ENCODE results near the gene ATP8B2.
A peak's percentile ranks its signal among the peaks of the same experiment; 100 is the strongest.
"Not testable (repeated sequence)": the region's sequence is repeated elsewhere in the genome, so short reads cannot be mapped to it uniquely, and the experiment has no call there.

The ATP8B2 gene

GRCh38 chr1:154316704-154317103 lies 8.6 kb upstream of the ATP8B2 start:
- Mint-ChIP-seq H3K4me1 (no peaks in the 10 kb centered on the region), H3K27me3 (ENCODE audit: low read depth, poor library complexity) (peaks cover 39% of the 10 kb centered on the region), H3K36me3 (ENCODE audit: low read depth) (no peaks in the 10 kb centered on the region), H3K4me3 (no peak overlapping the region), H3K27ac (no peak overlapping the region), H3K9me3 (peaks cover 33% of the 10 kb centered on the region)
- no peak for DNase-seq
- TF ChIP-seq CTCF (IDR thresholded peaks at IDR 0.05) = no peak

GRCh38 chr1:154318386-154318785 lies 6.9 kb upstream of the ATP8B2 start:
- Mint-ChIP-seq H3K4me3 (no peak overlapping the region), H3K9me3 (peaks cover 33% of the 10 kb centered on the region), H3K27me3 (ENCODE audit: low read depth, poor library complexity) (peaks cover 44% of the 10 kb centered on the region), H3K27ac (no peak overlapping the region), H3K4me1 (no peaks in the 10 kb centered on the region), H3K36me3 (ENCODE audit: low read depth) (no peaks in the 10 kb centered on the region)
- no peak for DNase-seq
- no peak for TF ChIP-seq CTCF (IDR thresholded peaks at IDR 0.05)

GRCh38 chr1:154320882-154321608 lies 4.3 kb upstream of the ATP8B2 start, which contains the start of gene AQP10:
Gene AQP10, plus strand, starts transcription at chr1:154321093. Its CDS starts 63 bp downstream, at chr1:154321156.
- no peak for TF ChIP-seq CTCF (IDR thresholded peaks at IDR 0.05)
- peaks cover 21% of the 10 kb centered on the region for H3K9me3 Mint-ChIP-seq
- H3K27ac Mint-ChIP-seq = no peak within 1 kb of the TSS
- no peaks in the 10 kb centered on the region for H3K36me3 Mint-ChIP-seq (ENCODE audit: low read depth)
- H3K4me1 Mint-ChIP-seq = peaks cover 3% of the 10 kb centered on the region
- peaks cover 44% of the 10 kb centered on the region for H3K27me3 Mint-ChIP-seq (ENCODE audit: low read depth, poor library complexity)
- H3K4me3 Mint-ChIP-seq = no peak within 1 kb of the TSS
- DNase-seq = no peak

GRCh38 chr1:154321609-154321934 lies 3.8 kb upstream of the ATP8B2 start:
- not testable (repeated sequence) for H3K4me3 Mint-ChIP-seq; H3K36me3 Mint-ChIP-seq (ENCODE audit: low read depth); H3K4me1 Mint-ChIP-seq; DNase-seq; H3K27ac Mint-ChIP-seq
- peaks cover 44% of the 10 kb centered on the region for H3K27me3 Mint-ChIP-seq (ENCODE audit: low read depth, poor library complexity)
- peaks cover 18% of the 10 kb centered on the region for H3K9me3 Mint-ChIP-seq

- no peak for DNase-seq
- Mint-ChIP-seq H3K36me3 (ENCODE audit: low read depth) (no peaks in the 10 kb centered on the region), H3K27me3 (ENCODE audit: low read depth, poor library complexity) (peaks cover 44% of the 10 kb centered on the region), H3K9me3 (no peaks in the 10 kb centered on the region), H3K4me3 (no peak overlapping the region), H3K27ac (no peak overlapping the region), H3K4me1 (peaks cover 27% of the 10 kb centered on the region)
- TF ChIP-seq CTCF (IDR thresholded peaks at IDR 0.05) = no peak
Measured at GRCh38 chr1:154323493-154323892, 1.8 kb upstream of the ATP8B2 start.

GRCh38 chr1:154324241-154324640 lies 1.1 kb upstream of the ATP8B2 start:
- H3K4me1 Mint-ChIP-seq = peaks cover 31% of the 10 kb centered on the region
- no peak for DNase-seq
- no peak for TF ChIP-seq CTCF (IDR thresholded peaks at IDR 0.05)
- no peaks in the 10 kb centered on the region for H3K9me3 Mint-ChIP-seq
- peak overlapping the region; percentile 95 for H3K4me3 Mint-ChIP-seq
- H3K27ac Mint-ChIP-seq = no peak overlapping the region
- no peaks in the 10 kb centered on the region for H3K36me3 Mint-ChIP-seq (ENCODE audit: low read depth)
- H3K27me3 Mint-ChIP-seq (ENCODE audit: low read depth, poor library complexity) = peaks cover 44% of the 10 kb centered on the region
